ENCODE results near the gene WNK2. TPM values are rescaled to one million over a fixed set of nuclear protein-coding genes. Genes with fewer than 3 reads are reported as not detected.

WNK2 gene
- polyA plus RNA-seq, 2 of the 4 experiments (the other 2 are of a cell fraction): 2.1 to 6.7 TPM

- H3K9me3 ChIP-seq: no peaks in the 10 kb centered on the region
- ChIA-PET CTCF (no interaction called here), POLR2A (no interaction called here)
- H3K27ac ChIP-seq: no peak overlapping the region
- TF ChIP-seq ZSCAN20 (CRISPR knock-in tag; IDR thresholded peaks at IDR 0.05) (no peak), MAFK (IDR thresholded peaks at IDR 0.05; ENCODE audit: partially characterized antibody) (no peak), ZFP36 (IDR thresholded peaks at IDR 0.05; ENCODE audit: borderline replicate concordance, partially characterized antibody) (no peak), ESRRA (IDR thresholded peaks at IDR 0.05; ENCODE audit: borderline replicate concordance, low read length) (no peak), GATA3 (IDR thresholded peaks at IDR 0.05; ENCODE audit: borderline replicate concordance) (no peak), NFE2L2 (conservative IDR thresholded peaks at IDR 0.05; ENCODE audit: low read length) (no peak), KDM1A (IDR thresholded peaks at IDR 0.05; ENCODE audit: low read depth) (no peak), RNF2 (IDR thresholded peaks at IDR 0.05; ENCODE audit: borderline replicate concordance, low read depth) (no peak), HMGXB4 (CRISPR knock-in tag; IDR thresholded peaks at IDR 0.05; ENCODE audit: borderline replicate concordance) (no peak), BHLHE40 (IDR thresholded peaks at IDR 0.05; ENCODE audit: low read depth, low read length) (no peak), TP53 (CRISPR knock-in tag; IDR thresholded peaks at IDR 0.05) (no peak)
- TF ChIP-seq, protein P1, sequence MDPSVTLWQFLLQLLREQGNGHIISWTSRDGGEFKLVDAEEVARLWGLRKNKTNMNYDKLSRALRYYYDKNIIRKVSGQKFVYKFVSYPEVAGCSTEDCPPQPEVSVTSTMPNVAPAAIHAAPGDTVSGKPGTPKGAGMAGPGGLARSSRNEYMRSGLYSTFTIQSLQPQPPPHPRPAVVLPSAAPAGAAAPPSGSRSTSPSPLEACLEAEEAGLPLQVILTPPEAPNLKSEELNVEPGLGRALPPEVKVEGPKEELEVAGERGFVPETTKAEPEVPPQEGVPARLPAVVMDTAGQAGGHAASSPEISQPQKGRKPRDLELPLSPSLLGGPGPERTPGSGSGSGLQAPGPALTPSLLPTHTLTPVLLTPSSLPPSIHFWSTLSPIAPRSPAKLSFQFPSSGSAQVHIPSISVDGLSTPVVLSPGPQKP (IDR thresholded peaks at IDR 0.05; ENCODE audit: low read depth, low read length): no peak
- TF ChIP-seq, protein P2, sequence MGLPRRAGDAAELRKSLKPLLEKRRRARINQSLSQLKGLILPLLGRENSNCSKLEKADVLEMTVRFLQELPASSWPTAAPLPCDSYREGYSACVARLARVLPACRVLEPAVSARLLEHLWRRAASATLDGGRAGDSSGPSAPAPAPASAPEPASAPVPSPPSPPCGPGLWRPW (IDR thresholded peaks at IDR 0.05): no peak
- TF ChIP-seq, protein P3, sequence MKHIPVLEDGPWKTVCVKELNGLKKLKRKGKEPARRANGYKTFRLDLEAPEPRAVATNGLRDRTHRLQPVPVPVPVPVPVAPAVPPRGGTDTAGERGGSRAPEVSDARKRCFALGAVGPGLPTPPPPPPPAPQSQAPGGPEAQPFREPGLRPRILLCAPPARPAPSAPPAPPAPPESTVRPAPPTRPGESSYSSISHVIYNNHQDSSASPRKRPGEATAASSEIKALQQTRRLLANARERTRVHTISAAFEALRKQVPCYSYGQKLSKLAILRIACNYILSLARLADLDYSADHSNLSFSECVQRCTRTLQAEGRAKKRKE (CRISPR knock-in tag; IDR thresholded peaks at IDR 0.05; ENCODE audit: low read depth): no peak
- ATAC-seq: no peak
- 69% methylated on average over 4 of the region's 7 CpGs for WGBS (ENCODE audit: missing lambda C conversion rate)
- FAIRE-seq: no peak
- H3K4me3 ChIP-seq: no peak overlapping the region
- DNase-seq (ENCODE audit: low read depth in 1 of 2, low spot score in 1 of 2): no peak
- peaks cover 4% of the 10 kb centered on the region; the same call in 2 of the 3 replicates for H3K4me1 ChIP-seq
- H3K4me2 ChIP-seq: no peak overlapping the region
Observed at GRCh38 chr9:93206576-93207155, 22.7 kb downstream of the WNK2 start.

DNA sequence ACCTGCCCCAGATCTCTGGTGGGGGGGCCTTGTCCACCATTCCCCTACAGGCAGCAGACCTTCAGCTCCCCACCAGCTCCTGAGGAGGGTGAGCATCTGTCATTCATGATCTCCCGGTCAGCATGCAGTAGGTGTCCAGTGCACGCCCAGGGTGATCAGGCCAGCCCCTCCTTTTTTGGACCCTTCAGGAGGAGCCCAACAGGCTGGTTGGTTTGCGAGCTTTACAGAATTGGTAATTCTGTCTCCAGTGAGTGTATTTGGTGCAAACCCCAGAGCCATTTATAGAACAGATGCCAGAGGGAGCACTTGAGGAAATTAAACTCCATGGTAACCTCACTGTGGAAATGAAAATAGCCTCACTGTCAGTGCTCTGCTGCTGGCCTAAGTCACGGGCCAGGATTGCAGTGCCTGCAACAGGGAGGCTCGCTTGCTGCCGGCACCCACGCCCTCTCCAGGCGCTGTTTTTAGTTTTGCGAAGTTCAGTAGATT, 23.4 kb downstream of the WNK2 start:
- whole genome bisulfite sequencing (ENCODE audit: missing lambda C conversion rate): 77% methylated on average over 9 of the region's 9 CpGs
- no peak for FAIRE-seq
- Histone ChIP-seq H3K4me1 (no peaks in the 10 kb centered on the region), H3K27ac (no peak overlapping the region), H3K4me3 (no peak overlapping the region), H3K4me2 (no peak overlapping the region), H3K9me3 (no peaks in the 10 kb centered on the region)
- TF ChIP-seq HDAC2 (IDR thresholded peaks at IDR 0.05) (no peak), CHD4 (IDR thresholded peaks at IDR 0.05; ENCODE audit: borderline replicate concordance) (no peak)
- DNase-seq (ENCODE audit: low read depth in 1 of 2, low spot score in 1 of 2): no peak
- POLR2A ChIA-PET: no interaction called here
- CTCF ChIA-PET: interaction anchor here (0.5 kb wide), 1 partner anchor 1419 kb away, joined by 3 read pairs; no protein-coding TSS in a partner anchor
- ATAC-seq: no peak; a peak in 1 of 6 replicates

DNA sequence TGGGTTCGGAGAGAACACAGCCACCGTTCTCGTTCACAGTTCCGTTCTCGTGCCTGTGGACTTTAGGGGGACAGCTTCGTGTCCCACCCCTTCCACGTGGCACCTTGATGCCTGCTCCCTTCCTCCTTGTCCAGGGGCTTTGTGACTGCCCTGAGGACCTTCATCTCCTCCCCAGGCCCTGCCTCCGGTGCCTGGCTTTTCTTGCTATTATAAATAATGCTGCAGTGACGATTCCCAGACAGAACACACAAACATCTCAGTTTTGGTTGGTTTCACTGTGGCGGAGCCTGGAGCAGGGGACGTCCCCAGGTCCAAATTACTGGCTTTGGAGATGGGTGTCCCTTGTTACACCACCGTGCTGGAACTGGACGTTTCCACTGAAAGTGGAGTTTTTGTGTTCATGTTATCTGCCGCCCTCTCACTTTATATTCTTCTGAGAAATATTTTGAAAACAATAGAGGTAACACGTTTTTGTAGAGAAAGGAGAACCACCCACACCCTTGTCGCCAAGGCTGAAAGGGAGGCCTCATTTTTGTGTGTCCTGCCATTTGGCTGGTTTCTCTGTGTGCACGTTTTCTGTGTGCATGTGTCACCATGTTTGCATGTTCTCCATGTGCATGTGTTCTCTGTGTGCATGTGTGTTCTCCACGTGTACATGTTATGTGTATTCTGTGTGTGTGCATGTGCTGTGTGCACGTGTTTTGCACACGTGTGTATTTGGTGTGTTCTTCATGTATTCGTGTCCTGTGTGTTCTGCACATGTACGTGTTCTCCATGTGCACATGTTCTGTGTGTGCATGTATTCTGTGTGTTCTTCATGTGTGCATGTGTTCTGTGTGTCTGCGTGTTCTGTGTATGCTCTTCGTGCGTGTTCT, 24.2 kb downstream of the WNK2 start:
- Histone ChIP-seq H3K4me3 (no peak overlapping the region), H3K9me3 (no peaks in the 10 kb centered on the region), H3K4me1 (no peaks in the 10 kb centered on the region), H3K4me2 (no peak overlapping the region), H3K27ac (no peak overlapping the region)
- no peak for DNase-seq (ENCODE audit: low read depth in 1 of 2, low spot score in 1 of 2)
- ATAC-seq: no peak
- FAIRE-seq: no peak
- ChIA-PET CTCF (interaction anchor here (0.5 to 0.6 kb wide), 2 partner anchors 15 to 1420 kb away, joined by 3 read pairs; no protein-coding TSS in a partner anchor), POLR2A (no interaction called here)
- 74% methylated on average over 25 of the region's 25 CpGs for WGBS (ENCODE audit: missing lambda C conversion rate)
- TF ChIP-seq CBX2 (IDR thresholded peaks at IDR 0.05; ENCODE audit: borderline replicate concordance, low read depth) (no peak), CBX8 (IDR thresholded peaks at IDR 0.05) (no peak), RARB (CRISPR knock-in tag; IDR thresholded peaks at IDR 0.05) (no peak), EP300 (IDR thresholded peaks at IDR 0.05) (no peak), EHF (CRISPR knock-in tag; IDR thresholded peaks at IDR 0.05) (no peak), POLR2A (IDR thresholded peaks at IDR 0.05; ENCODE audit: low read length) (no peak), HOXB5 (CRISPR knock-in tag; IDR thresholded peaks at IDR 0.05) (no peak), FOSB (CRISPR knock-in tag; IDR thresholded peaks at IDR 0.05) (no peak), SMC3 (IDR thresholded peaks at IDR 0.05) (no peak), ZSCAN20 (CRISPR knock-in tag; IDR thresholded peaks at IDR 0.05) (no peak)
- TF ChIP-seq, protein P4, sequence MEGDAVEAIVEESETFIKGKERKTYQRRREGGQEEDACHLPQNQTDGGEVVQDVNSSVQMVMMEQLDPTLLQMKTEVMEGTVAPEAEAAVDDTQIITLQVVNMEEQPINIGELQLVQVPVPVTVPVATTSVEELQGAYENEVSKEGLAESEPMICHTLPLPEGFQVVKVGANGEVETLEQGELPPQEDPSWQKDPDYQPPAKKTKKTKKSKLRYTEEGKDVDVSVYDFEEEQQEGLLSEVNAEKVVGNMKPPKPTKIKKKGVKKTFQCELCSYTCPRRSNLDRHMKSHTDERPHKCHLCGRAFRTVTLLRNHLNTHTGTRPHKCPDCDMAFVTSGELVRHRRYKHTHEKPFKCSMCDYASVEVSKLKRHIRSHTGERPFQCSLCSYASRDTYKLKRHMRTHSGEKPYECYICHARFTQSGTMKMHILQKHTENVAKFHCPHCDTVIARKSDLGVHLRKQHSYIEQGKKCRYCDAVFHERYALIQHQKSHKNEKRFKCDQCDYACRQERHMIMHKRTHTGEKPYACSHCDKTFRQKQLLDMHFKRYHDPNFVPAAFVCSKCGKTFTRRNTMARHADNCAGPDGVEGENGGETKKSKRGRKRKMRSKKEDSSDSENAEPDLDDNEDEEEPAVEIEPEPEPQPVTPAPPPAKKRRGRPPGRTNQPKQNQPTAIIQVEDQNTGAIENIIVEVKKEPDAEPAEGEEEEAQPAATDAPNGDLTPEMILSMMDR (IDR thresholded peaks at IDR 0.05): no peak
- TF ChIP-seq, protein P1 (IDR thresholded peaks at IDR 0.05; ENCODE audit: low read depth, low read length): no peak
